A549 treated with AZD9567 at 1 μM for 4 hours (cell line): Measurements from ENCODE around the gene ZNF775. TPM values are rescaled to one million over a fixed set of nuclear protein-coding genes. Genes with fewer than 3 reads are reported as not detected.

Experiments used
- total RNA-seq: library from RNA; stranded (reverse); fragments of 200-300 nt; extraction: Qiagen RNA extraction; gene quantifications from 5 replicates; pipeline ENCODE4 v1.2.3, GENCODE V29; 2022; ENCODE audit not compliant: insufficient read depth

ZNF775 gene
- 2.4 to 7.2 TPM (median 5.4 TPM) in 5 replicates for total RNA-seq

GRCh38 chr7:150378853-150379440 lies at the start of gene ZNF775:
Gene ZNF775 (plus strand): TSS chr7:150379330. CDS start chr7:150388471, 9,141 bp downstream.

DNA sequence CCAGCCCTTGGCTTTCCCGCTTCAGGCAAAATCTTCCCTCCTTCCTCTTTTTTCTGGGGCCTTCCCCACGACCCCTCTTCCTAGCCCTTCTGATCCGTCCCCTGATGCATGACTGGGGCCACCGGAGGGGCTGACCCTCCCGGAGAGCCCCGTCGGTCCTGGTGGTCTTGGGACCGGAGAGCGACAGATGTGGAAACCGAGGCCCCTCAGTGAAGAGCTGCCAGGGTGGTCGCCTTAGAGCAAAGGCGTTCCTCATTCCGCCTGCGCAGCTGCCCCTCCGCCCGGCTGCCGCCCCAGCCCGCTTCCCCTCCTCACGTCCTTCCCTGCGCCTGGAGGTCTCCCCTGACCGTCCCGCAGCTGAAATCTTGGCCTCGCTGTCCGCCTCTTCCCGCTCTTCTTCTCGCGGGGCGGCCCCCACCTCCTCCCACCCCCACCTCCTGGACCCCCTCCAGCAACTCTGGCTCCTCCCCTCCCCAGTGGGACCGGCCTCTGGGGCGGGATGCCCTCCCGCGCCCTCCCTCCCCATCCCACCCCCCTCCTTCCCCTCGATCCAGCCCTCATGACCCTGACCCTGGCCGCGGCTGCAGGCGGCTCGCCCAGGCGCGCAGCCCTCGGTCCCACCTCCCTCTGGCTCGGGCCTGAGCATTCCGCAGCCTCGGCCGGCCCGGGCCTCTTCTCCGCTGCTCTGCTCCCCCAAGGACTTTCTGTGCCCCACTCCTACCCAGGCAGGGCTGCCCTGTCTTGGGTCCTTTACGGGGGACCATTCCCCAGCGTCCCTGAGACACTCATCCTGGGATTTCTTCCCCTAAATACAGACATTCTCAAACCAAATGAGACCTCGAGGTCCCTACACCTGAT lies 37.6 kb upstream of the ZNF775 start, which contains the start of gene RARRES2:
Gene RARRES2 (minus strand): TSS at position 367 of the 858 bp plus-strand sequence. CDS start 1,020 bp downstream, outside the sequence.

GRCh38 chr7:150368096-150368883 lies 10.8 kb upstream of the ZNF775 start, which contains the start of gene REPIN1:
Gene REPIN1 (plus strand): TSS chr7:150368822. CDS start chr7:150369712, 890 bp downstream.

Other genes starting within 250 kb of the ZNF775 start
- 0.09 to 0.20 TPM (median 0.09 TPM) in 3 of 5 replicates, not detected in the others for gene LRRC61, start 56.0 kb upstream of the ZNF775 start, total RNA-seq
- 0.22 TPM in 1 of 5 replicates, not detected in the others for gene ACTR3C, start 55.8 kb upstream of the ZNF775 start, total RNA-seq
- not detected in 5 replicates for gene RARRES2, start 37.7 kb upstream of the ZNF775 start, total RNA-seq
- gene REPIN1, start 10.5 kb upstream of the ZNF775 start, total RNA-seq, result 47.4 to 82.7 TPM (median 82.3 TPM) in 5 replicates
- gene GIMAP8, start 71.3 kb downstream of the ZNF775 start, total RNA-seq, result not detected in 5 replicates
- not detected in 5 replicates for gene GIMAP7, start 135.5 kb downstream of the ZNF775 start, total RNA-seq
- gene GIMAP4, start 188.1 kb downstream of the ZNF775 start, total RNA-seq, result not detected in 5 replicates